Natural killer cell (primary cell): Measurements from ENCODE around the gene CDC5L. TPM values are rescaled to one million over a fixed set of nuclear protein-coding genes. Genes with fewer than 3 reads are reported as not detected.
A peak's percentile ranks its signal among the peaks of the same experiment; 100 is the strongest.

Source experiments
- ATAC-seq, 3 donors: fragments of 150-1000 bp in 2 of 3; fragments of 200-7000 bp in 1 of 3; cut with Tn5 transposase; 1 replicate in 1 of 3; 2 replicates in 2 of 3; pipeline ENCODE4 v1.10.0; 2021; ENCODE audit warnings: mild to moderate bottlenecking in 2 of 3, moderate library complexity in 2 of 3
- DNase-seq, 2 donors: peaks; one replicate each; pipeline versions ENCODE4 v3.0.0 to v3.0.0-alpha.2; 2013 to 2021; ENCODE audit warnings: mixed read lengths in 1 of 2
- H3K27ac ChIP-seq: one replicate; pipeline ENCODE4 v1.5.1; 2013; ENCODE audit warnings: mild to moderate bottlenecking, low read length
- H3K27me3 ChIP-seq: one replicate; pipeline ENCODE4 v1.6.1; 2013; ENCODE audit warnings: low read length; ENCODE audit not compliant: control insufficient read depth, insufficient read depth
- H3K36me3 ChIP-seq: one replicate; pipeline ENCODE4 v1.6.1; 2013; ENCODE audit warnings: low read length; ENCODE audit not compliant: control insufficient read depth, insufficient read depth
- H3K4me1 ChIP-seq: one replicate; pipeline ENCODE4 v1.6.1; 2013; ENCODE audit warnings: low read length; ENCODE audit not compliant: control insufficient read depth, insufficient read depth
- H3K4me3 ChIP-seq: one replicate; pipeline ENCODE4 v1.5.1; 2013; ENCODE audit warnings: low read length
- H3K9me3 ChIP-seq: one replicate; pipeline ENCODE4 v1.6.1; 2013; ENCODE audit warnings: low read length; ENCODE audit not compliant: control insufficient read depth, insufficient read depth
- H3K27ac Mint-ChIP-seq, 2 donors: one replicate each; pipeline ENCODE4 v1.8.0; 2022; ENCODE audit warnings: mild to moderate bottlenecking in 2 of 2, mixed read lengths in 2 of 2, moderate library complexity in 1 of 2
- H3K27me3 Mint-ChIP-seq, 2 donors: one replicate each; pipeline ENCODE4 v1.8.0; 2022; ENCODE audit warnings: low read depth in 2 of 2, mixed read lengths in 2 of 2
- H3K36me3 Mint-ChIP-seq: one replicate; pipeline ENCODE4 v1.8.0; 2022; ENCODE audit warnings: mixed read lengths
- H3K4me1 Mint-ChIP-seq, 2 donors: one replicate each; pipeline ENCODE4 v1.8.0; 2022; ENCODE audit warnings: mixed read lengths in 2 of 2
- H3K4me3 Mint-ChIP-seq: one replicate; pipeline ENCODE4 v1.8.0; 2022; ENCODE audit warnings: mild to moderate bottlenecking, moderate library complexity, mixed read lengths
- H3K9me3 Mint-ChIP-seq, 2 donors: one replicate each; pipeline ENCODE4 v1.8.0; 2022; ENCODE audit warnings: mixed read lengths in 2 of 2
- CTCF ChIP-seq: fragments of 200-600 bp; IDR thresholded peaks from one replicate; pipeline ENCODE4 v1.8.0; 2022; ENCODE audit warnings: antibody characterized with exemption
- WGBS: methylation state at CpG from one replicate; pipeline ENCODE4 v1.1.7; 2013; ENCODE audit warnings: missing lambda C conversion rate; ENCODE audit not compliant: insufficient coverage; 5-methylcytosine and 5-hydroxymethylcytosine counted together
- intact Hi-C: fragments of 100-400 bp; cut with micrococcal nuclease; formaldehyde crosslinking; loops from one replicate; pipeline ENCODE4 v1.14.2; 2022
- total RNA-seq, 4 donors: library from RNA; stranded (reverse); fragments of 120-200 nt in 1 of 4; gene quantifications; one replicate each; pipeline versions ENCODE4 v1.2.3 to v1.2.4, GENCODE V29; 2013 to 2022

Gene CDC5L
- total RNA-seq, 3 donors from 2014 or later (not counting 1 experiment from before 2014, with no cell fraction given): 22.0 to 25.0 (median 24.9) TPM

- peaks cover 8% of the 10 kb centered on the region for H3K4me1 ChIP-seq
- Mint-ChIP-seq H3K4me1 (no peaks in the 10 kb centered on the region), H3K36me3 (no peaks in the 10 kb centered on the region), H3K27ac (peak overlapping the region in 1 of 2 donors; percentile 34), H3K27me3 (peaks cover 9 to 11% of the 10 kb centered on the region in 2 donors), H3K4me3 (no peak overlapping the region), H3K9me3 (no peaks in the 10 kb centered on the region)
- intact Hi-C loops: no loop called here
- no peak overlapping the region for H3K4me3 ChIP-seq
- ATAC-seq: no peak
- WGBS: 52% methylated on average over 3 of the region's 3 CpGs
- H3K27me3 ChIP-seq: no peaks in the 10 kb centered on the region
- no peaks in the 10 kb centered on the region for H3K9me3 ChIP-seq
- no peak for DNase-seq
- H3K36me3 ChIP-seq: no peaks in the 10 kb centered on the region
- no peak for TF ChIP-seq CTCF
- no peak overlapping the region for H3K27ac ChIP-seq
Observed at GRCh38 chr6:44478158-44478557, 90.7 kb downstream of the CDC5L start.

- Mint-ChIP-seq H3K36me3 (no peaks in the 10 kb centered on the region), H3K27ac (no peak overlapping the region), H3K27me3 (peaks cover 9 to 11% of the 10 kb centered on the region in 2 donors), H3K4me1 (no peaks in the 10 kb centered on the region), H3K4me3 (no peak overlapping the region), H3K9me3 (no peaks in the 10 kb centered on the region)
- DNase-seq (no peak), ATAC-seq (no peak)
- intact Hi-C loops: no loop called here
- Histone ChIP-seq H3K27ac (no peak overlapping the region), H3K36me3 (no peaks in the 10 kb centered on the region), H3K4me3 (no peak overlapping the region), H3K9me3 (no peaks in the 10 kb centered on the region), H3K4me1 (peaks cover 8% of the 10 kb centered on the region), H3K27me3 (no peaks in the 10 kb centered on the region)
- no peak for TF ChIP-seq CTCF
- WGBS: 74% methylated on average over 10 of the region's 11 CpGs
Observed at GRCh38 chr6:44478591-44479254, 91.2 kb downstream of the CDC5L start.

GRCh38 chr6:44480097-44480541 lies 92.6 kb downstream of the CDC5L start:
- no peak for TF ChIP-seq CTCF
- ATAC-seq: no peak
- Histone ChIP-seq H3K27ac (no peak overlapping the region), H3K36me3 (no peaks in the 10 kb centered on the region), H3K27me3 (no peaks in the 10 kb centered on the region), H3K4me1 (peaks cover 8% of the 10 kb centered on the region), H3K9me3 (no peaks in the 10 kb centered on the region), H3K4me3 (no peak overlapping the region)
- Mint-ChIP-seq H3K9me3 (no peaks in the 10 kb centered on the region), H3K27me3 (peaks cover 3 to 8% of the 10 kb centered on the region in 2 donors), H3K4me1 (no peaks in the 10 kb centered on the region), H3K27ac (no peak overlapping the region), H3K36me3 (no peaks in the 10 kb centered on the region), H3K4me3 (no peak overlapping the region)
- intact Hi-C loops: no loop called here
- 92% methylated on average over 12 of the region's 13 CpGs for WGBS
- DNase-seq: no peak

- ATAC-seq (no peak), DNase-seq (no peak)
- Mint-ChIP-seq H3K4me1 (no peaks in the 10 kb centered on the region), H3K9me3 (no peaks in the 10 kb centered on the region), H3K27ac (no peak overlapping the region), H3K4me3 (no peak overlapping the region), H3K36me3 (no peaks in the 10 kb centered on the region), H3K27me3 (peaks cover 0 to 10% of the 10 kb centered on the region in 2 donors)
- peaks cover 1% of the 10 kb centered on the region for H3K4me1 ChIP-seq
- H3K4me3 ChIP-seq: no peak overlapping the region
- TF ChIP-seq CTCF: no peak
- no peaks in the 10 kb centered on the region for H3K9me3 ChIP-seq
- WGBS: 89% methylated on average over 6 of the region's 6 CpGs
- no peaks in the 10 kb centered on the region for H3K36me3 ChIP-seq
- intact Hi-C loops: no loop called here
- no peak overlapping the region for H3K27ac ChIP-seq
- H3K27me3 ChIP-seq: no peaks in the 10 kb centered on the region
Observed at GRCh38 chr6:44481056-44481455, 93.5 kb downstream of the CDC5L start.
